Measurements from ENCODE around the gene IPPK.

IPPK gene

DNA sequence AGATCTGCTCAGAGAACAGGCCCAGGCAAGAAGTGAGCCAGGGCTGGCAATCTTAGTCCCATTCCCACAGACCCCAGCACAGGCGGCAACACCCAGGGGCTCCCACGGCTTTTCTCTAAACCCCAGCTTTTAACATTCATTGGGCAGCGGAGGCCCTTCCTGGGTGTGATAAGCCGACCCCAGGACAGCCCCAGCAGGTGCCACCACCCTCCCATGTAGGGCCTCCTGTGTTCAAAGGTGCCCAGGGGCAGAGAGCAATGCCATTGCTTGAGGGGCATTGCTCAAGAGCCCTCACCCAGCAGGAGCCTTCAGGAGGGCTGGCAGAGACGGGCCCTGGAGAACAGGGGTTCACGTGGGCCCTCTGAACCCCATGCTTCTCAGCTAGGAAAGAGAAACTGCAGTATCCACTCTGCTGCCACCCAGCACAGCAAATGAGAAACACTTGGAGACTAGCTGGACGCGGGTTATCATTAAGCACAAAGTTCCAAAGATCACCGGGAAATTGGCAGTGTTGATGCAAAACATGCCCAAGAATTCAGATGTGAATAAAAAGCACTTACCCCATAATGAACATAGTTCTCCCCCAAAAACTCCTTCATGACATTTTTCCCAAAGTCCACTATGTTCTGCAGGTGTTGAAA lies 13.9 kb downstream of the IPPK start:
- DNase-seq = no peak

DNA sequence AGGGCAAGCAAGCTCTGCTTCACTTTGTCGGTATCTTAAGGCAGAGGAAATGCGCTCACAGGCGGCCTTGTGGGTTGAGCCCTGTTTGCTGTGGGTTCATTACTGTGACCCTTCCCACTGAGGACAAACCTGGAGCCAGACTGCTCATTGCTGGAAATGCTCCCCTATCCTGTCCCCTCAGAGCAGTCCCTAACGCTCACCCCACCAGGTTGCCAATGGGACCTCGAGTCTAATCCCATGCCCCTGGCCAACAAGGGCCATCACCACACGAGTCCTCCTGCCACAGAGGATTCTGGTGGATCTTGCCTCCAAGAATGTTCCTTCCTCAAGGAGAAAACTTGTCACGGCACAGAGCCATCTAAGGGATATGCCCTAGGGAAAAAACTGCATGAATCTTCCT lies 14.6 kb downstream of the IPPK start:
- no peak for DNase-seq

DNA sequence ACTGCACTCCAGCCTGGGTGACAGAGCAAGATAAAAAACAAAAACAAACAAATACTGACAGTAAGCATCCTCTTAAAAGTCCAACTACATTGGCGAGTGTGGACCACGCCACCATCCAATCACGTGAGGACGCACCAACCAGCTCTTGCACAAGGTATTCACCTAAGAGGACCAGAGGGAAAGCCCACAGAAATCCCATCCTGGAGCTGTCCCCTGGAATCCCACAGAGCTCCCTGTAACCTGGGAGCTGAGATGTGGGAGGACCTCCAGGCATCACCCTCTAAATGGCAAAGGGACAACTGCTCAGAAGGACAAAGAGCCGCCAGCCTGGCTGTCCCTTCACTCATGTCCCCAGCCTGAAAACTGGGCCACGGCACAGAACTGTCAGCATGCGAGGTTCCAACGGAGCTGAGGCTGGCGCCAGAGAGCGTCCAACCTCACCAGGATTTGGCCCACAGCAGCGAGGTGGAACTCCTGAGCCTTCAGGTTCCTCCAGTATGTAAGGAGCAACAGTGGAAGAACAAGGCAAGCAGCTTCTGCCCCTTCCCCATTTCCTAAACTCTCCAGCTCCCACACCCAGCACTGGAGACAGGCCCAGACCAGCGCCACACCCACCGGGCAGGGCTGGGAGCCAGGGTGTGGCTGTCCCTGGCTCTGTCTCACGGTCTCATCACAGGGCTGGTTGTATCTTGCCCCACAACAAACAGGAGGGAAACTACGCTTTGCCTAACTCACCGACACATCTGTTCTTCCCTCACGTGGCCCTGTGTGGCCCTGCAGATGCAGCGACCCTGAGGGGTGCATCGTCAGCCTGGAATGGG lies 15.2 kb downstream of the IPPK start:
- no peak for DNase-seq

DNA sequence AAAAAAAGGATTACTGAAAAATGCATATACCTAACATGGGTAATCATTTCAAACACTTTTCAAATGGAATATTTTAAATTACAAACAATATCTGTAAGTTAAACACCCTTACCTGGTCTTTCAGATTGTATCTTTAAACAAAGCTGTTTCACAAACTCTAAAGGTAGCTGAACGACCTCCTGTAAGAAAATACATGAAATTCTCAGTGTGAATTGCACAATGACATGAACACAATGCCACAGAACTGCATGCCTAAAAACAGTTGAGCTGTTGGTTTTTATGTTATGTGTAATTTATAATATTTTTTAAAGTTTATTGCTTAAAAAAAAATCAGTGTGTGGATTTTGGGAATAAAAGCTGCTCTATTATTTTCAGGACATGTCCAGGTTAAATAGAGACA lies 17.5 kb downstream of the IPPK start:
- no peak for DNase-seq

DNA sequence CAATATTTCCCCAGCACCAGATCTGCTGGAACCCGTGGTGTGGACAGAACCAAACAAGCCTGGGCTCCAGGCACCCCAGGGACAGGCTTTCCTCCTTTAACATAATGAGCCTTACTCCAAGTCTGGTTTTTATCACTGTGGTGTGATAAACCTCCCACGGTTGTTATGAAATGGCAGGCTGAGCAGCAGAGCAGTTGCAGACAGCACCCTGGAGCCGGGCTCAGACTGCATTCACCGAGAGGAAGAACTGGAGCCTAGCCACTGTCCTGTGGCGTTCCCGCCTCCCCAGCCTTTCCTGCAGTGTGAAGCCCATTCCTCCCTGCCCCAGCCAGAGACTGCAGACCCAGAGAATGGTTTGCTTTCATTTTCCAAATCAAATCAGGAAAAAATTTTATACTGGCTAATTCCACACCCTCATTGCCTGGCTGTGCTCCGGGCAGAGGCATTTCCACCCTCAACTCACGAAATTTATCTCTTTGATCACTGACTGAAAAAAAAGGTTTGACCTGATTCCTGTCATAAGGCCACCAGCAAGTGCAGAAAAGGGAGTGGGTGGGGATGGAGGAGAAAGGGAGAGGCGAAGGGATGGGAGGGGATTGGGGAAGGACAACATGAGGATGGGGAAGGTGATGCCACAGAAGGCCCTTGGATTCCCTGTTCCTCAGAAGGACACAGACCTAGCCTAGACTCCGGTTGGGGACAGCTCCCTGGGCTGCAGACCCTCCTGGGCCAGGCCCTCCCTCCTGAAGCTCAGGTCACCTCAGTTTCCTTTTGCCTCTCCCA lies 18.9 kb downstream of the IPPK start:
- DNase-seq = peak; percentile 34

DNA sequence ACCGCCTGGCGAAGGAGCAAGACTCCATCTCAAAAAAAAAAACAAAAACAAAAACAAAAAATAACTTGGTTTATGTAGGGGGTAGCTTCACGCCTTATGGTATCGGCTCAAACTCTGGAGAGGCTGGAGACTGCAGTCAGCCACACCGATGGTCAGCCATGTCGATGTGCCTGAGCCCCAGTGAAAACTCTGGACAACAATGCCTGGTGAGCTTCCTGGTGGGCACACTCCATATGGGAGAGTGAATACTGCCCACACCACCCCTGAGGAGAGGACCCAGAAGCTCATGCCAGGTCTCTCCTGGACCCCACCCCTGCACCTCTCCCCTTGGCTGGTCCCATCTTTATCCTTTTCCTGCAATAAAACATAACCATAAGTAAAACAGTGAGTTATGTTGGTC lies 19.6 kb downstream of the IPPK start:
- no peak for DNase-seq

DNA sequence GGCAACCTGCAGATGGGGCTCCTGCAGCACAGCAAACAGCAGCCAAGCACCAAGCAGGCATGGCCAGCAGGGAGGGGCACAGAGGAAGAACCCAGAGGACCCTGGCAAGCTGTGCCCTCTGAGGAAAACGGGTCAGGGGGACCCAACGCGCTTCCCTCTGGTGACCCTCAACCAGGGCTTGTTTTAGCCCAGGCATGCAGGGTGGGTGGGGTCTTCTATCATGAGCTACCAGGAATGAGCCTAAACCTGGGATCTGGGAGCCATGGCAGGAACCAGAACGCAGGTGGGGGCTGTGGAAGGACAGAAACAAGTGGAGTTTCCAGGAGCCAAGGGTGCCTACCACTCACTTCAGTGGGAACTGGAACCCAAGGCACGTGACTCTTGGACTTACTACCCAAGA lies 20.9 kb downstream of the IPPK start:
- no peak for DNase-seq

DNA sequence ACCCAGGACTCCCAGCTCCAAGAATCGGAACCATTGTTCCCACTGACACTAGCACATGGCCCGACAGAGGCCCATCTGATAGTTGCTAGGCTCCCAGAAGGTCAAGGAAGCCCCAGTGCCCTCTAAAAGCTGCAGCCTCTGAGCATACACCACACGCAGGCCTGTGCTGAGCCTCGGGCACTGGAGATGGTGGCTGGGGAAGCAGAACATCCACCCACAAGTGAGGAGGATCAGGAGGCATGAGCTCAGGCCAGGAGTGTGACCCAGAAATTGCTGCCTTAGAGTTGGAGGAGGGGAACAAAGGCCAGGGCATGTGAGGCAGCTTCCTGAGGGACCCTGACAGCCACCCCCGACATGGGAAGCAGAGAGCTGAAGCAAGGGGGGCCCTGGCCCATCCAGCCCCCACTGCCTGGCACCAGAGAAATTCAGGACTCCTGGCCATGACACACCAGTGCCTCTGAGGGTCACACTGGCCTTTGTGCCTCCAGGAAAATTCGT lies 21.4 kb downstream of the IPPK start:
- DNase-seq = no peak

DNA sequence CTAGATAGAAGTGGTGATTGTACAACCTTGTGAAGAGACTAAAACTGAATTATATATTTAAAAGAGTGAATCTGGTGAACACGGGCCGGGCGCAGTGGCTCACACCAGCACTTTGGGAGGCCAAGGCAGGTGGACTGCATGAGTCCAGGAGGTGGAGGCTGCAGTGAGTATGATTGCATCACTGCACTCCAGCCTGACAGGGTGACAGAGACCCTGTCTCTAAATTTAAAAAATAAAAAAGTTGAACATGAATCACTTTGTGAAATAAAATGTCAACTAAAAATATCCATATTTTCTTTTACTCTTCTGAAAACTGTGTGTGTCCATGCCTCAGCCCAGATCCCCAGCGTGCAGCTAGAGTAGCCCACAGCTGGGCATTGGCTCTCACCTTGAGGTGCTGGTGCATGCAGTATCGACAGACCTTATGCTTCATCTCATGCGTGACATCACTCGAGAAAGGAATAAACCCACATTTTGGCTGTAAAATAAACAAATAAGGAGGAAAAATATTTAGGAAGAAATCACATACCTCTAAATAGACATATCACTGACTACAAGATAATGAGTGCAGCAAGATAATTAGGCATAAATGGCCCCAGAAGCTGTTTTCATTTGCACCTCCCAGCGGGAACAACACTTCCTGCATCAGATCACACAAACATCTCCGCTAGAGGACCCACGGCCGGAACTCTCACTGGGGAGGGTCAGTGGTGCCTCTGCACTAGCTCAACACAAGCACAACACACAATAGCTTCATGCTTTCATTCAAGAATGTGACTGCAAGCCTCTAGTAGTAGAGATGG lies 22.1 kb downstream of the IPPK start:
- DNase-seq = no peak

DNA sequence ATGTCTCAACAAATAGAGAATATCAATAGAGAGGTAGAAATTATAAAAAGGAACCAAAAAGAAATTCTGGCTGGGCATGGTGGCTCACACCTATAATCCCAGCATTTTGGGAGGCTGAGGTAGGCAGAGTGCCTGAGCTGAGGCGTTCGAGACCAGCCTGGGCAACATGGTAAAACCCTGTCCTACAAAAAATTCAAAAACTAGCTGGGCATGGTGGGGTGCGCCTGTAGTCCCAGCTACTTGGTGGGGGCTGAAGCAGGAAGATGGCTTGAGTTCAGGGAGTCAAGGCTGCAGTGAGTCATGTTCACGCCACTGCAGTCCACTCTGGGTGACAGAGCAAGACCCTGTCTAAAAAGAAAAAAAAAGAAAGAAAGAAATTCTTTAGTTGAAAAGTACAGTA lies 24.9 kb downstream of the IPPK start:
- DNase-seq = no peak

DNA sequence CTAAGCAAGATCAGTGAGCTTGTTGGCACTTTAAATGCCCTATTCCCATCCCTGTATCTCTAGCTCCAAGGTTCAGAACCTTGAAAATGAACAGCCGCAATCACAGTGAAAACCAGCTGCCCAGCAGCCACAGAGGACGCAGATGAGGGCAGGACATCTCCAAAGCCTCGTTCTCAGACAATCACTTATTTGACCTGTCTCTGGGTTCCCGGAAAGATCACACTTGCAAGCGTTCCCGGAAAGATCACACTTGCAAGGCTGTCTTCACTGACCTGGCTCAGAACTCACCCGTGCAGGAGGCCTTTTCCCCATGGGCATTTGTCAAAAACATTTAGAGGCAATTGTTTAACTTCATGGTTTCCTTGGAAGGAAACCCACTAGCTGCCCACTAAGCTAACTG lies 25.7 kb downstream of the IPPK start:
- DNase-seq = no peak

DNA sequence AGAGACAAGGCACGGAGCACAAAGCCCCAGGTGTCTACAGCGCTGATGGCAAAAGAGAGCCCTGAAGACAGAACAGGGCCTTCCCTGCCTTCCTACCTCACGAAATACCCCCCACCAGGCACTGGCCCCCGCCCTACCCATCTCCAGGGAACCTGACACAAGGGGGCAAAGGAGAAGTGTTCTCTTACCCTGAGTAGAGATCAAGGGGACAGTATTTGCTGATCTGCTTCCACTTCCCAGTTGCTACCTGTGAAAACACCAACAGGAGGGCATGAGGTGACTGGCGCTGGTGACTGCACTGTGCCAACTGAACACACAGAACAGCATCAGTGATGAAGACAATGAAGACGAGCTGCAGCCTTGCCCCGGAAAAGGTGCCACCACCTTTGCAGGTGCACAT lies 27.4 kb downstream of the IPPK start:
- no peak for DNase-seq

DNA sequence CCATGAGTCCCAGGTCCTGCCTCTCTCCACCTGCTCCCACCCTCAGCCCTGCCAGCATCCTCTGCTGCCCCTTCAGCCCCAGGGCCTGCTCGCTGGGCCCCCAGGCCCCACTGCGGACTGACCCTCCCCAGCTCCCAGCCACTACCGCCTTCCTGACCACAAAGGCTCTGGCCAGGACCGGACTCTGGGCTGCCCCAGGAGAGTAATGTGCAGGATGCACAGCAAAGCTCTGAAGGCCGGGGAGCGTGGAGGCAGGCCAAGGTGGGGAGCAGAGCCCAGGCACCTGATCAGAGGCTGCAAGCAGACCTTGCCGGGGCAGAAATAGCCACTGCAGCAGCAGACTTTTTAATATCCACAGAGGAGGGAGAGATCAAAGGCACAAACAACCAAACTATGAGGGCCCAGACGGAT lies 27.9 kb downstream of the IPPK start:
- DNase-seq = no peak

DNA sequence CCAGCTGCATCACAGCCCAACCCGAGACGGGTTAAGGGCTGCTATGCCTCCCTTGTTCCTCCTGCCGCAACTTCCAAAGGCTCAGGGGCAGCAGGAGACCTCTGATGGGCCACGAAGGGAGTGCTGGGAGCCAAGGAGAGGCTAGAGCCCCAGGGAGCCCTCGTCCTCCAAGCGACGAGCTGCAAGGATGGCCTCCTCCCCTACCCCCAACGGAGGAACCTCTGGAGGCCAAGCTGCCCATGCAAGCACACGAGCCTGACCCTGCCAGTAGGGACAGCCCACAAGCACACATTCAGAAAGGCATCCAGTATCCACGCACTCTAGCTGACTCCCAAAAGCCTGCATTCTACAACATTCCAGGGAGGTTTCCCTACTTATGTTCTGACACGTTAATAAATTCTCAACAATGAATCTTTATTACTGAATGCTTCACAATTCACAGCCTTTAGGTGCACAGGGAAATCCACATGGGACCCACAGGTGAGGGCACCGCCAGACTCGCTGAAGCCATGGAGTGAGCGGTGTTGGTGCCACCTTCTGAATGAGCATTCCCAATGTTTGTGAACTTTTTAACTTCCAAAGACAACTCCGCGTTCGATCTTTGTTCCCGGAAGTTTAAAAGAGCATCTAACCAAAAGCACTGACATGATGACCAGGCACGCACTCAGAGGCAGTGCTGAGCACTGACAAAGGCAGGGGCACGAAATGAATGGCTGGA lies 28.7 kb downstream of the IPPK start:
- DNase-seq = no peak

DNA sequence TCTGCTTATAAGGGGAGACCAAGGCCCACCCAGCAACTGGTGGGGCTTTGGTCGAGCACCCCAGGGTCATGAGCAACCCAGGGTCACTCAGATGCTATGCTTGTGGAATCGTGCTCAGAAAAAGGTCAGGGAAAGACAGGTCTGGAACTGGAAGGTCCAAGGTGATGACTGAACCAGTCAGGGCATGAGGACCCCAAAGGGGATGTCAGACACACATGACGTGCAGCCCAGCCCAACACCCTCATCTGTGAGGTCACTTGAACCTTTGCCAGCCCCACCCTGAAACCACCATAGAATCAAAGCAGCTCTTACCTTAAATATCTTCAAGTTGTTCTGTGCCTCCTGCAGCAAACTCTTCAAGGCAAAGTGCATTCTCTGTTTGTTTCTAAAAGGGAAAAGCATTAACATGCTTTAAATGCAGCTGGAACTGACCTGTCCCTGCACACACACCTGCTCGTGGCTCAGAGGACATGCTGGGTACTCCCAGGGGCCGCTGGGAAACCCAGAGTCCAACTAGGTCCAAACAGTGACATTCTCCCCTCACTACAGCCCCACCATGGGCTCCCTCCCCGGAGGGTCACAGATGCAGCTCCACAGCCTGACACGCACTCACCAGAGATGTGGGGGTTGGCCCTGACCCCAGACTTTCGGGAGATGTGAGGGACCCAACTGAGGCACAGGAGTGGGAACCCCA lies 29.4 kb downstream of the IPPK start:
- no peak for DNase-seq

DNA sequence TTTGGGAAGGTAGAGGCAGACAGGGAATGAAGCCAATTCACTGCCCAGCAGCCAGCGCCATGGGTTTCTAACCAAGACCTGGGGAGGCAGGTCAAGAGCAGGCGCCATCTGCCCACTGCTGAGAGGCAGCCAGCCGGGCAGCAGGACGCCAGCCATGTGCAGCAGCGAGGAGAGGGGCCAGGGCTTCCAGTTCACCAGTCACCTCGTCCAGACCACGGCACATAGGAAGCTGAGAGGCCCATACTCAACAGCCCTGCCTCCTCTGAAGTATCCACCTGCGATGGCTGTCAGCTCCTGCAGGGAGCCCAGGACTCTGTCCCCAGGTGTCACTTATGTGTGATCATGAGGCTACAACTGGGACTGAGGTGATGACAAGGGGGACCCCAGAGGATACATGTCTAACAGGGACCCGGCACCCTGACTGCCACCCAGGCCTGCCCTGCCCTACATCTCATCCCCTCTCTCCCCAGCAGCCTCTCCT lies 30.1 kb downstream of the IPPK start:
- DNase-seq = no peak

DNA sequence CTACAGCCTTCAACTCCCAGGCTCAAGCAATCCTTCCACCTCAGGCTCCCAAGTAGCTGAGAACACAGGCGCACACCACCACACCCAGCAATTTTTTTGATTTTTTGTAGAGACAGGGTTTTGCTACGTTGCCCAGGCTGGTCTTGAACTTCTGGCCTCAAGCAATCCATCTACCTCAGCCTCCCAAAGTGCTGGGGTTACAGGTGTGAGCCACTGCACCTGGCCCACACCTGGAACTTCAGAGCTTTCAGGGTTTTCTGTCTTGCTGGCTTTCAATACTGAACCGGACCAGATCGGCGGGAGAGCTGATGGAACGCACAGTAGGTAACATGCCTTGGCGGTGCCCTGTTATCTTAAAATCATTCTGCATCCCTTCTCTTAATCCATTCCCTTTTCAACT lies 30.8 kb downstream of the IPPK start:
- DNase-seq = no peak

DNA sequence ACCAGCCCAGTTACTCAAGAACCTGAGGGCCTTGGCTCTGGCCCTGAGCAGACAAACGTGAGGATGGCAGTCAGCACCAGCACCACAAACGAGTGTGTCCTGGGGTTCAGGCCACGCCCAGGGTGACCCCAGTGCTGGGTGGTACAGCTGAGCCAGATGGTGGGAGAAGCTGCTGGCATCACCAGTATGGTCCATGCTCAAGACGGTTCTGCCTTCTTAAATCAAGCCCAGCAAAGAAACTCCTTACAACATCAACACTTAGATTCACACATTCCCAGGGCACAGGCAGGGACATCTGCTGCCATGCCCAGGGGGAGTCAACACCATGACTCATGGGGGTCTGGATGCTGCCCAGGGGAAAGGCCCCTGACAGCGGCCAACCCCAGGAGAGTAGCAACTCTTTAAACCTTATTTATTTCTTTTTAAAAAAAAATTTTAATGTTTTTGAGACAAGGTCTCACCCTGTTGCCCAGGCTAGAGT lies 31.3 kb downstream of the IPPK start:
- no peak for DNase-seq

DNA sequence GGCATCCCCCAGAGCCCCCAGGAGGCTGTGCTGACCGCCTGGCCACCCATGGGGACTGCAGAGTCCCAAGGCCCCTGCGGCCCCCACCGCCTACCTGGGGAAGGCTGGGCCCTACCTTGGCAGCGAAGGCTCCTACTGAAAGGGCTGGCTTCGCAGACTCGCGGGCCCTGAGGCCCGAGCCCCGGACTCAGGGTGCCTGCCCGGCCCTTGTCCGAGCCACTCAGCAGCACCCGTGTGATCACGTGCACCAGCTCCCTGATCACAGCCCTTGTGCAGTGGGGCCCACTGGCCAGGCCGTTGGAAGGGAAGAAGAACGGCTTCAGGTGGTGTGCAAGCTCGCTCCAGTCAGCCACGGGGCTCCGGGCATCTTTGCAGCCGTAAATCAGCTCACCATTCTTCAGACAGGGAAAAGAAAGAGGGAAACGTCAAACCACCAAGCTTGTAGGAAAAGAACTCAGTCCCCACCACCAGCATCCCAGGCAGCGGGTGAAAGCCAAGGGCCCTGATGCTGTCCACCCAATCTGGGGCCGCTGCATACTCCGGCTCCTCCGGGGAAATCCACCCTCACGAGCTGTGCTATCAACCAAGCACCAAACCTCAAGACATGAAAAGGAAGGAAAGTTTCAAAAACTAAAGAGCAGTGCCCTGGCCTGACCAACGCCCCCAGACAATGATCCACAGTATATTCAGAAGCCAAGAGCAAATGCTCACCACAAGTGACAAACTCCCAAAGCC lies 31.9 kb downstream of the IPPK start:
- no peak for DNase-seq

DNA sequence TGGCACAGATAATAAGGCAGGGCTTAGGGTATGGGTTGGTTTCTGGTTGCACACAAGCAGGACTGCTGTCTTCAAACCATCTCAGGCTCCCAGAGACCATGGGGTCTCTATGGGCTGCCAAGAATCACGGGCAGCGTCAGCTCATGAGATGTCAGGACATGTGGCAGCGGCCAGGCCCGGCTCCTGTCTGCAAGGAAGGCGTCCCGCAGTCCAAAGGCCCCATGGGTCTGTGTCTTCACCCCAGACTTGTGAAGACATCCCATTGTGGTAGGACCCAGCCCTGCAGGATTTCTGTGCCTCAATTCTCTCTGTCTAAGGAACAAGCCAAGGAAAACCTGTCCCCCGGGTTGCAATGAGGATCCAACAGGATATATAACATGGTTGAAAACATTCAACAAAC lies 32.6 kb downstream of the IPPK start:
- no peak for DNase-seq

DNA sequence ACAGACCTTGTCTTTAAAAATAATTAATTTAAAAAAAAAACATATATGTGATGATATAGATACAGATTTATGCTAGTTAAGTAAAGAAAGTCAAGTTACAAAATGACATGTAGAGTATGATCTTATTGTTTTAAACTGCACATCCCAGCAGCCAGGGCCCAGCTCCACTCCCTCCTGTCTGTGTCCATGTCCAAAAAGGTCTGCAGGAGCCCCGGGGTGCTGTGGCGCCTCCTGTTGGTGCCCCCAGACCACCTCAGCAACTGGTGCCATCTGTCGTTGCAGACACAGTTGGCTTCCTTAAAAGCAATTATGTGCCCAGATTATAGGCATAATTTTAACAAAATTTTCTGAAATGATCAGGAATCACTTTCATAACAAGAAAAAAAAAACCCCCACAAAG lies 33.3 kb downstream of the IPPK start:
- DNase-seq = no peak

Measured in inflammatory macrophage treated with lipopolysaccharide for 4 hours (primary cell).